Fibroblast of lung (primary cell): ENCODE data around the gene ALDH1A1.

Experiments
- EZH2 ChIP-seq: IDR thresholded peaks from 2 replicates; pipeline ENCODE4 v1.5.1; 2012; ENCODE audit warnings: low read length, control low read depth, mild to moderate bottlenecking; ENCODE audit errors: missing control alignments
- TF ChIP-seq, protein P1 (sequence below), 2 donors: IDR thresholded peaks in 1 of 2; conservative IDR thresholded peaks in 1 of 2; 1 replicate in 1 of 2; 2 replicates in 1 of 2; pipeline ENCODE4 v1.5.1; 2011 to 2012; ENCODE audit warnings: low read length in 2 of 2, control low read depth in 1 of 2, inconsistent platforms in 1 of 2, low read depth in 1 of 2, mild to moderate bottlenecking in 1 of 2

DNA sequence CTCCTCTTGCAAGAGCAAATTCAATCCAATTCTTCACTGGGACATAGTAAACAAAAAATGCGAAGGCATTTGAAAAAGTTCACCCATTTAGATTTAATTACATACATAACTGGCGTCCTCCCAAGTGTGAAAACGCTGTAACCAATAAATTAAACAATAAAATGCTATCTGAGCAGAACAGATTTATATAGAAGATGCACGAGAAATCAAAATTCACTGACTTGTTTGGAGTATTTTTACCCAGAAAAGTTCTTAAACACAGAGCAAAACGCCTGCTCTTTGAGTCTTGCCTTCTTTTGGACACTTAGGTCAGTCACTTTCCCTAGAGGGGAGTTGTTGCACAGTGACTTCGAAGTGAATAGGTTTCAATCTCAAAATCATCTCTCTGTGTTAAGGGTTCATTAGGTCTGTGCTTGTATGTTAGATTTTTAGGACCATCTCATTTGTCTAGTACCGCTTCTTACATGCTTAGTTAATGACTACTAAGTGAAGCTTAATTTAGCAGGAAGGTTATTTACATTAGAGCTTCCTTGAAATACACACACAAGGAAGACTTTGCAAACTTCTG, 1.9 kb downstream of the ALDH1A1 start:
- TF ChIP-seq, protein P1, sequence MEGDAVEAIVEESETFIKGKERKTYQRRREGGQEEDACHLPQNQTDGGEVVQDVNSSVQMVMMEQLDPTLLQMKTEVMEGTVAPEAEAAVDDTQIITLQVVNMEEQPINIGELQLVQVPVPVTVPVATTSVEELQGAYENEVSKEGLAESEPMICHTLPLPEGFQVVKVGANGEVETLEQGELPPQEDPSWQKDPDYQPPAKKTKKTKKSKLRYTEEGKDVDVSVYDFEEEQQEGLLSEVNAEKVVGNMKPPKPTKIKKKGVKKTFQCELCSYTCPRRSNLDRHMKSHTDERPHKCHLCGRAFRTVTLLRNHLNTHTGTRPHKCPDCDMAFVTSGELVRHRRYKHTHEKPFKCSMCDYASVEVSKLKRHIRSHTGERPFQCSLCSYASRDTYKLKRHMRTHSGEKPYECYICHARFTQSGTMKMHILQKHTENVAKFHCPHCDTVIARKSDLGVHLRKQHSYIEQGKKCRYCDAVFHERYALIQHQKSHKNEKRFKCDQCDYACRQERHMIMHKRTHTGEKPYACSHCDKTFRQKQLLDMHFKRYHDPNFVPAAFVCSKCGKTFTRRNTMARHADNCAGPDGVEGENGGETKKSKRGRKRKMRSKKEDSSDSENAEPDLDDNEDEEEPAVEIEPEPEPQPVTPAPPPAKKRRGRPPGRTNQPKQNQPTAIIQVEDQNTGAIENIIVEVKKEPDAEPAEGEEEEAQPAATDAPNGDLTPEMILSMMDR (conservative IDR thresholded peaks at IDR 0.05 in 1 of 2, IDR thresholded peaks at IDR 0.05 in 1 of 2; ENCODE audit: low read depth in 1 of 2, low read length in 2 of 2), result no peak
- TF ChIP-seq EZH2, result no peak
